ENCODE results near the gene SLC28A3.

The SLC28A3 gene

GRCh38 chr9:84230355-84231145 lies 110.0 kb downstream of the SLC28A3 start:
- peak; percentile 64 for DNase-seq

GRCh38 chr9:84229191-84229590 lies 111.4 kb downstream of the SLC28A3 start:
- no peak for DNase-seq

- no peak for DNase-seq
These were observed 112.3 kb downstream of the SLC28A3 start for GRCh38 chr9:84228130-84228720.

GRCh38 chr9:84226126-84226525 lies 114.4 kb downstream of the SLC28A3 start:
- DNase-seq: no peak

Data from islet precursor cell (in vitro differentiated cells).